OCI-LY1 (cell line): Measurements from ENCODE around the gene STK24.

ENCODE experiments used
- H2AFZ ChIP-seq: fragments of 200-600 bp; sonication (generic), shearing (Covaris generic); 2 replicates; pipeline ENCODE4 v1.6.0; 2014; ENCODE audit warnings: antibody characterized with exemption, mild to moderate bottlenecking, low read length
- H3F3A ChIP-seq: fragments of 200-600 bp; sonication (generic), shearing (Covaris generic); 2 replicates; pipeline ENCODE4 v1.6.0; 2014; ENCODE audit warnings: mild to moderate bottlenecking, antibody characterized with exemption, low read length, moderate library complexity; ENCODE audit not compliant: insufficient read depth
- H3K27ac ChIP-seq: fragments of 200-600 bp; sonication (generic); 2 replicates; pipeline ENCODE4 v1.5.1; 2014; ENCODE audit warnings: low read length, mixed run types, mild to moderate bottlenecking, low read depth; ENCODE audit not compliant: poor library complexity, severe bottlenecking
- H3K27me3 ChIP-seq: fragments of 200-600 bp; sonication (generic); 2 replicates; pipeline ENCODE4 v1.6.0; 2014; ENCODE audit warnings: antibody characterized with exemption, mild to moderate bottlenecking, low read length, moderate library complexity; ENCODE audit not compliant: insufficient read depth
- H3K36me3 ChIP-seq: fragments of 200-600 bp; sonication (generic); 2 replicates; pipeline ENCODE4 v1.6.1; 2014; ENCODE audit warnings: mild to moderate bottlenecking, antibody characterized with exemption, low read length, moderate library complexity, mixed read lengths; ENCODE audit not compliant: insufficient read depth
- H3K4me1 ChIP-seq: fragments of 200-600 bp; sonication (generic); 2 replicates; pipeline ENCODE4 v1.5.1; 2014; ENCODE audit warnings: mild to moderate bottlenecking, low read length, moderate library complexity; ENCODE audit not compliant: insufficient read depth, severe bottlenecking
- H3K4me2 ChIP-seq: fragments of 200-600 bp; sonication (generic), shearing (Covaris generic); 2 replicates; pipeline ENCODE4 v1.6.1; 2014; ENCODE audit warnings: low read length
- H3K4me3 ChIP-seq: fragments of 200-600 bp; sonication (generic); 2 replicates; pipeline ENCODE4 v1.5.1; 2014; ENCODE audit warnings: low read length, low read depth, mild to moderate bottlenecking, mixed read lengths; ENCODE audit not compliant: poor library complexity, severe bottlenecking
- H3K79me2 ChIP-seq: fragments of 200-600 bp; shearing (Covaris generic); 2 replicates; pipeline ENCODE4 v1.6.1; 2016; ENCODE audit warnings: mixed run types, low read length, mixed read lengths; ENCODE audit not compliant: insufficient read depth
- H3K9ac ChIP-seq: fragments of 200-600 bp; sonication (generic), shearing (Covaris generic); 2 replicates; pipeline ENCODE4 v1.6.1; 2014; ENCODE audit warnings: mild to moderate bottlenecking, low read length, mixed read lengths
- H3K9me2 ChIP-seq: fragments of 200-600 bp; sonication (generic), shearing (Covaris generic); 2 replicates; pipeline ENCODE4 v1.6.1; 2014; ENCODE audit warnings: low read depth, mild to moderate bottlenecking, low read length, mixed read lengths
- H3K9me3 ChIP-seq: fragments of 200-600 bp; shearing (Covaris generic); 2 replicates; pipeline ENCODE4 v1.6.1; 2014; ENCODE audit warnings: low read length, mixed read lengths
- H4K20me1 ChIP-seq: fragments of 200-600 bp; sonication (generic), shearing (Covaris generic); 2 replicates; pipeline ENCODE4 v1.6.0; 2016; ENCODE audit warnings: mild to moderate bottlenecking, low read length; ENCODE audit not compliant: insufficient read depth
- CTCF ChIP-seq: fragments of 200-600 bp; sonication (generic), shearing (Covaris generic); IDR thresholded peaks from 2 replicates; pipeline ENCODE4 v1.5.1; 2017; ENCODE audit warnings: mild to moderate bottlenecking, antibody characterized with exemption, low read length, moderate library complexity, mixed read lengths
- EZH2 ChIP-seq: fragments of 200-600 bp; sonication (generic), shearing (Covaris generic); IDR thresholded peaks from 2 replicates; pipeline ENCODE4 v1.8.0; 2017; ENCODE audit warnings: borderline replicate concordance, mixed run types, mild to moderate bottlenecking, antibody characterized with exemption, low read length, moderate library complexity, mixed read lengths

Gene STK24

DNA sequence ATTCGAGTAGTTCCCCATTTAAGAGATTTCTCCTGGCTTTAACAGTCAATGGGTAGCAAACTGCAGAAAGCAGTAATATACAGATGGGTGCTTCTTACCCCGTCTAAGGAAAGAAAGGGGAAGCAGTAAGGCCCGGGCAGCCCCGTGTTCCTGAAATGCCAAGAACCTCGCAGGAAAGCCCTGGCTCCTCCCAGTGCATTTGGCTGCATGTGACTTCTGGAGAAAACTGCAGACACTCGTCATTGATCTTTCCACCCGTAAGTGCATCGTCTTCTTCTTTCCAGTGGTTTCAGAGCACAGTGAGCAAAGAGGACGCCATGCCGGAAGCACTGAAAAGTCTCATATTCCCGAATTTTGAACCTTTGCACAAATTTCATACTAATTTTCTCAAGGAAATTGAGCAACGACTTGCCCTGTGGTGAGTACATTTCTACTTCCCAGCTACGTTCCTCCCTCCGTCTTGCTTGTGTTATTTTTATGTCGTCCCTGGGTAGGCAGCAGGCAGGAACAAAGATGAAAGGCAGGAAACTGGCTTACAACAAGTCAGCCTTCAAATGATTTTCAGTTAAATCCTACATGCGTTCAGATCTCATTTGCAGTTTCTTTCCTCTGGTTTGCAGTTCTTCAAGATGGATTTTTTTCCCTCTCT, 165.2 kb downstream of the STK24 start:
- H3K4me1 ChIP-seq: no peaks in the 10 kb centered on the region
- H2AFZ ChIP-seq: no peak overlapping the region
- no peaks in the 10 kb centered on the region for H3K36me3 ChIP-seq
- H3K4me3 ChIP-seq: no peak overlapping the region
- no peaks in the 10 kb centered on the region for H3K9me2 ChIP-seq
- no peak overlapping the region for H3K9ac ChIP-seq
- H3K27ac ChIP-seq: no peak overlapping the region
- no peaks in the 10 kb centered on the region for H4K20me1 ChIP-seq
- TF ChIP-seq EZH2: no peak
- no peak for TF ChIP-seq CTCF
- no peaks in the 10 kb centered on the region for H3F3A ChIP-seq
- no peak overlapping the region for H3K4me2 ChIP-seq
- no peaks in the 10 kb centered on the region for H3K9me3 ChIP-seq
- H3K27me3 ChIP-seq: peaks cover 6% of the 10 kb centered on the region; the same call in 1 of the 2 replicates
- no peaks in the 10 kb centered on the region for H3K79me2 ChIP-seq

GRCh38 chr13:98411013-98411412, 165.9 kb downstream of the STK24 start:
- Histone ChIP-seq H3F3A (no peaks in the 10 kb centered on the region), H3K4me2 (no peak overlapping the region), H3K9me2 (no peaks in the 10 kb centered on the region), H3K4me3 (no peak overlapping the region), H3K27me3 (0 out of 2 replicates have a peak, but pooled peaks cover 5% of the 10 kb centered on the region), H2AFZ (no peak overlapping the region), H3K4me1 (no peaks in the 10 kb centered on the region), H4K20me1 (no peaks in the 10 kb centered on the region), H3K36me3 (no peaks in the 10 kb centered on the region), H3K79me2 (no peaks in the 10 kb centered on the region), H3K27ac (no peak overlapping the region), H3K9ac (no peak overlapping the region), H3K9me3 (no peaks in the 10 kb centered on the region)
- TF ChIP-seq EZH2 (no peak), CTCF (no peak)

DNA sequence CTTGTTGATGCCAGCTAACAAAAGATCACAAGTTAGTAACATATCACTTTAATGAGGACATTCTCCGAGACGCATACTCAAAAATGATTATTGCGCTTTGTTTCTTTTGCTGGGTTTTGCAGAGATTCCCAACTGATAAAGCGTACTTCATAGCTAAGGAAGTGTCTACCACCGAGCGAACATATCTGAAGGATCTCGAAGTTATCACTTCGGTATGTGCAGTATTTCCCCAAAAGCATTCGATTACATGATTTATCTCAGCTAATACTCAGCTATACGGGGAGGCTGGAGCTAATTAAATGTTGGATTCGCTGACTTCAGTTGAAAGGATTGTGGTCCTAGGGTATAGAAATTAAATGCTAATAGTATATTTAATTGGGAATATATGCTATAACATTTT, 166.3 kb downstream of the STK24 start:
- no peak overlapping the region for H3K9ac ChIP-seq
- H3K27ac ChIP-seq: no peak overlapping the region
- H3K4me2 ChIP-seq: no peak overlapping the region
- no peaks in the 10 kb centered on the region for H3K9me3 ChIP-seq
- H3K4me3 ChIP-seq: no peak overlapping the region
- H3F3A ChIP-seq: no peaks in the 10 kb centered on the region
- H3K4me1 ChIP-seq: no peaks in the 10 kb centered on the region
- TF ChIP-seq EZH2 (no peak), CTCF (no peak)
- no peaks in the 10 kb centered on the region for H4K20me1 ChIP-seq
- no peaks in the 10 kb centered on the region for H3K36me3 ChIP-seq
- 0 out of 2 replicates have a peak, but pooled peaks cover 5% of the 10 kb centered on the region for H3K27me3 ChIP-seq
- no peak overlapping the region for H2AFZ ChIP-seq
- no peaks in the 10 kb centered on the region for H3K79me2 ChIP-seq
- no peaks in the 10 kb centered on the region for H3K9me2 ChIP-seq
